ENCODE measurements around the gene EDN1. TPM values are rescaled to one million over a fixed set of nuclear protein-coding genes. Genes with fewer than 3 reads are reported as not detected.

EDN1 gene
- total RNA-seq, 2 experiments from 2014 or later, result not detected

DNA sequence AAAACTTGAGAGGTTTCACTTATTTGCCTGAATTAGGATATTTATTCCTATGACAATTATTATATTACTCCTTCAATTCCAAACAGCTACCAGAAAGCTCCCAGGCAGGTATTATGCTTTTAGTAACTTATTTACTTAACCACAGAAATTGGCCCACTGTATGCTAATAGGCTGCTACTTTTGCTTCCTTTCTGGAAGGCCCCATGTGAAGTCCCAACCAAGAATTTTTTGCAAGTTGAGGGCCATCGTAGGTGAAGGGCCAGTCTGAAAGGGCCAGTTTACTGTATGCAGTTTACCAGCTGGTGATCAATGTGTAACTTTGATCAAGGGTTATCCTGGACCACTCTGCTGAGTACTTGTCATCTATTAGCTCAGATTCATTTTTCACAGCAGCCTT, 45.0 kb downstream of the EDN1 start:
- no peaks in the 10 kb centered on the region for H3K36me3 Mint-ChIP-seq (ENCODE audit: low read depth)
- ChIA-PET CTCF (no interaction called here), POLR2A (no interaction called here)
- H3K4me1 Mint-ChIP-seq (ENCODE audit: low read depth), result peaks cover 5% of the 10 kb centered on the region
- H3K27ac Mint-ChIP-seq, result no peak overlapping the region
- H3K4me3 Mint-ChIP-seq, result no peak overlapping the region
- no peaks in the 10 kb centered on the region for H3K9me3 Mint-ChIP-seq (ENCODE audit: insufficient read depth)
- ATAC-seq, result no peak
- DNase-seq, result no peak
- peaks cover 5% of the 10 kb centered on the region for H3K27me3 Mint-ChIP-seq (ENCODE audit: low read depth)

DNA sequence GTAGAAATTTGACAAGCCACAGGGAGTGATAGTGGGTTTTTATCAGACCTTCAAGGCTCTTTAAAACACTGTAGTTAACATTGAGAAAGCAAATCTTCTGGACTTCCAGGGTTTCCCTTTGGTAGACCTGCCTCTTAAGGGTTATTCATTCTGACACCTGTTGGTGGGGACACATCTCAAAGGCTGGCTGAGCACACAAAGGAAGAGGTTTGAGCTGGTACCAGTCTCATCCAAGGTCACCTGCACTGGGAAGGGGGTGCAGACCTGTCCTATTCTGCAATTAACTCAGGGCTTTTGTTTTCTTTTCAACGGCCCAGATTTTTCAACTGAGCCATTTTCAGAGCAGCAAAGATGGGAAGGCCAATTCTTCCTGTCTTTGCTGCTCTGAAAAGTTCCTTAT, 45.6 kb downstream of the EDN1 start:
- Mint-ChIP-seq H3K27ac (no peak overlapping the region), H3K36me3 (ENCODE audit: low read depth) (no peaks in the 10 kb centered on the region), H3K9me3 (ENCODE audit: insufficient read depth) (no peaks in the 10 kb centered on the region), H3K27me3 (ENCODE audit: low read depth) (peaks cover 5% of the 10 kb centered on the region), H3K4me3 (no peak overlapping the region), H3K4me1 (ENCODE audit: low read depth) (peaks cover 5% of the 10 kb centered on the region)
- ChIA-PET POLR2A (no interaction called here), CTCF (no interaction called here)
- ATAC-seq (no peak), DNase-seq (no peak)

GRCh38 chr6:12336121-12336971, 46.2 kb downstream of the EDN1 start:
- Mint-ChIP-seq H3K9me3 (ENCODE audit: insufficient read depth) (no peaks in the 10 kb centered on the region), H3K4me1 (ENCODE audit: low read depth) (peaks cover 5% of the 10 kb centered on the region), H3K27me3 (ENCODE audit: low read depth) (peaks cover 5% of the 10 kb centered on the region), H3K36me3 (ENCODE audit: low read depth) (no peaks in the 10 kb centered on the region), H3K4me3 (no peak overlapping the region), H3K27ac (no peak overlapping the region)
- ChIA-PET CTCF (no interaction called here), POLR2A (no interaction called here)
- no peak for ATAC-seq
- DNase-seq, result no peak

GRCh38 chr6:12339022-12339421, 48.9 kb downstream of the EDN1 start:
- POLR2A ChIA-PET, result no interaction called here
- no peak for DNase-seq
- Mint-ChIP-seq H3K36me3 (ENCODE audit: low read depth) (no peaks in the 10 kb centered on the region), H3K27me3 (ENCODE audit: low read depth) (peaks cover 2% of the 10 kb centered on the region), H3K4me3 (no peak overlapping the region), H3K9me3 (ENCODE audit: insufficient read depth) (no peaks in the 10 kb centered on the region), H3K4me1 (ENCODE audit: low read depth) (no peaks in the 10 kb centered on the region), H3K27ac (no peak overlapping the region)
- CTCF ChIA-PET, result no interaction called here
- ATAC-seq, result no peak

- POLR2A ChIA-PET, result no interaction called here
- Mint-ChIP-seq H3K9me3 (ENCODE audit: insufficient read depth) (no peaks in the 10 kb centered on the region), H3K27ac (no peak overlapping the region), H3K27me3 (ENCODE audit: low read depth) (no peaks in the 10 kb centered on the region), H3K4me3 (no peak overlapping the region), H3K4me1 (ENCODE audit: low read depth) (no peaks in the 10 kb centered on the region), H3K36me3 (ENCODE audit: low read depth) (no peaks in the 10 kb centered on the region)
- CTCF ChIA-PET, result no interaction called here
- DNase-seq (no peak), ATAC-seq (no peak)
These were observed 49.8 kb downstream of the EDN1 start for GRCh38 chr6:12339808-12340487.

GRCh38 chr6:12340488-12340818, 50.3 kb downstream of the EDN1 start:
- Mint-ChIP-seq H3K4me3 (no peak overlapping the region), H3K9me3 (ENCODE audit: insufficient read depth) (no peaks in the 10 kb centered on the region), H3K36me3 (ENCODE audit: low read depth) (no peaks in the 10 kb centered on the region), H3K4me1 (ENCODE audit: low read depth) (no peaks in the 10 kb centered on the region), H3K27me3 (ENCODE audit: low read depth) (no peaks in the 10 kb centered on the region), H3K27ac (no peak overlapping the region)
- CTCF ChIA-PET, result no interaction called here
- DNase-seq (no peak), ATAC-seq (no peak)
- POLR2A ChIA-PET, result no interaction called here

- Mint-ChIP-seq H3K4me1 (ENCODE audit: low read depth) (no peaks in the 10 kb centered on the region), H3K9me3 (ENCODE audit: insufficient read depth) (no peaks in the 10 kb centered on the region), H3K27ac (no peak overlapping the region), H3K4me3 (no peak overlapping the region), H3K27me3 (ENCODE audit: low read depth) (no peaks in the 10 kb centered on the region), H3K36me3 (ENCODE audit: low read depth) (no peaks in the 10 kb centered on the region)
- DNase-seq (no peak), ATAC-seq (no peak)
- ChIA-PET POLR2A (no interaction called here), CTCF (no interaction called here)
These were observed 52.5 kb downstream of the EDN1 start for GRCh38 chr6:12342664-12343063.

- Mint-ChIP-seq H3K27me3 (ENCODE audit: low read depth) (no peaks in the 10 kb centered on the region), H3K4me3 (no peak overlapping the region), H3K36me3 (ENCODE audit: low read depth) (no peaks in the 10 kb centered on the region), H3K4me1 (ENCODE audit: low read depth) (no peaks in the 10 kb centered on the region), H3K9me3 (ENCODE audit: insufficient read depth) (no peaks in the 10 kb centered on the region), H3K27ac (no peak overlapping the region)
- DNase-seq (no peak), ATAC-seq (no peak)
- ChIA-PET CTCF (no interaction called here), POLR2A (no interaction called here)
These were observed 52.9 kb downstream of the EDN1 start for GRCh38 chr6:12343122-12343439.

GRCh38 chr6:12343440-12344162, 53.4 kb downstream of the EDN1 start:
- DNase-seq (no peak), ATAC-seq (no peak)
- H3K9me3 Mint-ChIP-seq (ENCODE audit: insufficient read depth), result no peaks in the 10 kb centered on the region
- H3K36me3 Mint-ChIP-seq (ENCODE audit: low read depth), result no peaks in the 10 kb centered on the region
- no peak overlapping the region for H3K27ac Mint-ChIP-seq
- H3K4me3 Mint-ChIP-seq, result no peak overlapping the region
- H3K27me3 Mint-ChIP-seq (ENCODE audit: low read depth), result no peaks in the 10 kb centered on the region
- no peaks in the 10 kb centered on the region for H3K4me1 Mint-ChIP-seq (ENCODE audit: low read depth)
- POLR2A ChIA-PET, result no interaction called here
- CTCF ChIA-PET, result no interaction called here

DNA sequence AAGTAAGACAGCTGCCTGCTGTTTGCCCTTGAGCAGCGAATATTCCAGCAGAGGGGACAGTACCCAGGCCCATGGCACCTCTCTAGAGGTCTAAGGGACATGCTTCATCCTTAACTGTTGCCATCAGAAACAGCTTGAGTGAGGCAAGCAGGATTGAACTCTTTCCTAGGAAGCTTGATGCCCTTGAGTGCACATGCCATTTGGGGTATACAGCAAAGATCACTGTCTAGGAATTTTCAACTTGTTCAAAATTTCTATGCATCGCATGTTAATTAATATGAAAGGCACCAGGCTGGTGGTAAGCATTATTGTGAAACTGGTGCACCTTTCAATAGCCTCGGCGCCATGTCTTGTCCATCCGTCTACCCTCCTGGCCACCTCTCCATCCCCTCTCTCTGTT, 54.1 kb downstream of the EDN1 start:
- Mint-ChIP-seq H3K4me1 (ENCODE audit: low read depth) (no peaks in the 10 kb centered on the region), H3K9me3 (ENCODE audit: insufficient read depth) (no peaks in the 10 kb centered on the region), H3K27ac (no peak overlapping the region), H3K4me3 (no peak overlapping the region), H3K27me3 (ENCODE audit: low read depth) (no peaks in the 10 kb centered on the region), H3K36me3 (ENCODE audit: low read depth) (no peaks in the 10 kb centered on the region)
- CTCF ChIA-PET, result no interaction called here
- no peak for ATAC-seq
- no peak for DNase-seq
- POLR2A ChIA-PET, result no interaction called here

- H3K27me3 Mint-ChIP-seq (ENCODE audit: low read depth), result no peaks in the 10 kb centered on the region
- no peak overlapping the region for H3K27ac Mint-ChIP-seq
- DNase-seq (no peak), ATAC-seq (no peak)
- no peaks in the 10 kb centered on the region for H3K9me3 Mint-ChIP-seq (ENCODE audit: insufficient read depth)
- ChIA-PET CTCF (no interaction called here), POLR2A (no interaction called here)
- no peak overlapping the region for H3K4me3 Mint-ChIP-seq
- H3K4me1 Mint-ChIP-seq (ENCODE audit: low read depth), result no peaks in the 10 kb centered on the region
- H3K36me3 Mint-ChIP-seq (ENCODE audit: low read depth), result no peaks in the 10 kb centered on the region
These were observed 55.0 kb downstream of the EDN1 start for GRCh38 chr6:12344961-12345693.

DNA sequence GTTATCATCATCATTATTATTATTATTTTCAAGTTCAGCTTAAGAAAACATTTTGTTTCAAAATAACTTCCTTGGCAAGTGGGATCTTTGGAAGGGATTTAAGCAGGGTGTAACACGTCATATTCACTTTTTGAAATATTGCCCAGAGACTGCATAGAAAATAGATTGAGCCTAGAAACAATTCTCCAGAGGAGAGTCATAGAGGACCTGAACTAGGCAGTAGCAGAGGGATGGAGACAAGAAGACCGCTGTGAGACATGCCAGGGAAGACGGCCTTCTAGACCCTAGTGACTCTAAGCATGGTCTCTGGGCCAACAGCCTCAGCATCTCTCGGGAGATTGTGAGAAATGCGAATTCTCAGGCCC, 55.5 kb downstream of the EDN1 start:
- Mint-ChIP-seq H3K9me3 (ENCODE audit: insufficient read depth) (no peaks in the 10 kb centered on the region), H3K27me3 (ENCODE audit: low read depth) (no peaks in the 10 kb centered on the region), H3K4me3 (no peak overlapping the region), H3K4me1 (ENCODE audit: low read depth) (no peaks in the 10 kb centered on the region), H3K36me3 (ENCODE audit: low read depth) (no peaks in the 10 kb centered on the region), H3K27ac (no peak overlapping the region)
- ATAC-seq (no peak), DNase-seq (no peak)
- ChIA-PET CTCF (no interaction called here), POLR2A (no interaction called here)

All from activated CD8-positive, alpha-beta T cell treated with anti-CD3 and anti-CD28 coated beads, Interleukin-2, amount 10 ng/mL, durations not matched to agents 7 days and 5 days (primary cell).